BE2C (cell line): Measurements from ENCODE around the gene CDH7.

Experiments
- DNase-seq: peaks from one replicate; pipeline ENCODE4 v3.0.0-alpha.2; 2020
- H3K27me3 ChIP-seq: fragments of 250-450 bp; sonication (Bioruptor Pico); 2 replicates; pipeline ENCODE4 v1.5.1; 2020; ENCODE audit warnings: mild to moderate bottlenecking
- H3K36me3 ChIP-seq: fragments of 250-450 bp; sonication (Bioruptor Pico); 2 replicates; pipeline ENCODE4 v1.5.1; 2020; ENCODE audit warnings: mild to moderate bottlenecking
- H3K4me1 ChIP-seq: fragments of 250-450 bp; sonication (Bioruptor Pico); 2 replicates; pipeline ENCODE4 v1.5.1; 2020
- H3K4me3 ChIP-seq: 2 replicates; pipeline ENCODE4 v1.5.1; 2011; ENCODE audit warnings: low read depth, low read length
- H3K9me3 ChIP-seq: fragments of 250-450 bp; sonication (Bioruptor Pico); 2 replicates; pipeline ENCODE4 v1.5.1; 2020
- CTCF ChIP-seq: IDR thresholded peaks from 2 replicates; pipeline ENCODE4 v1.5.1; 2012; ENCODE audit warnings: mild to moderate bottlenecking, low read depth, low read length

Gene CDH7

GRCh38 chr18:65811307-65811706 is 60.5 kb downstream of the CDH7 start:
- Histone ChIP-seq H3K4me1 (no peaks in the 10 kb centered on the region), H3K27me3 (no peaks in the 10 kb centered on the region), H3K4me3 (no peak overlapping the region), H3K36me3 (no peaks in the 10 kb centered on the region), H3K9me3 (no peaks in the 10 kb centered on the region)
- TF ChIP-seq CTCF = no peak
- no peak for DNase-seq

- TF ChIP-seq CTCF = no peak
- no peak for DNase-seq
- Histone ChIP-seq H3K4me1 (no peaks in the 10 kb centered on the region), H3K4me3 (no peak overlapping the region), H3K27me3 (no peaks in the 10 kb centered on the region), H3K36me3 (no peaks in the 10 kb centered on the region), H3K9me3 (no peaks in the 10 kb centered on the region)
These were observed 64.7 kb downstream of the CDH7 start for GRCh38 chr18:65815506-65815905.

- no peak for TF ChIP-seq CTCF
- no peaks in the 10 kb centered on the region for H3K9me3 ChIP-seq
- no peak for DNase-seq
These were observed 66.4 kb downstream of the CDH7 start for GRCh38 chr18:65817178-65817577.

GRCh38 chr18:65821911-65822310 is 71.1 kb downstream of the CDH7 start:
- H3K9me3 ChIP-seq = no peaks in the 10 kb centered on the region
- no peaks in the 10 kb centered on the region for H3K36me3 ChIP-seq
- H3K4me3 ChIP-seq = no peak overlapping the region
- TF ChIP-seq CTCF = no peak
- H3K4me1 ChIP-seq = no peaks in the 10 kb centered on the region
- no peak for DNase-seq
- no peaks in the 10 kb centered on the region for H3K27me3 ChIP-seq

More at GRCh38 chr18:65817178-65817577, 66.4 kb downstream of the CDH7 start:
- no peaks in the 10 kb centered on the region for H3K27me3 ChIP-seq
- no peaks in the 10 kb centered on the region for H3K4me1 ChIP-seq
- no peaks in the 10 kb centered on the region for H3K36me3 ChIP-seq
- no peak overlapping the region for H3K4me3 ChIP-seq

- TF ChIP-seq CTCF = no peak
- no peak for DNase-seq
- no peaks in the 10 kb centered on the region for H3K9me3 ChIP-seq
- H3K4me1 ChIP-seq = no peaks in the 10 kb centered on the region
- no peaks in the 10 kb centered on the region for H3K36me3 ChIP-seq
- no peak overlapping the region for H3K4me3 ChIP-seq
- no peaks in the 10 kb centered on the region for H3K27me3 ChIP-seq
These were observed 72.0 kb downstream of the CDH7 start for GRCh38 chr18:65822826-65823225.

GRCh38 chr18:65827444-65827843 is 76.6 kb downstream of the CDH7 start:
- Histone ChIP-seq H3K4me3 (no peak overlapping the region), H3K36me3 (no peaks in the 10 kb centered on the region), H3K27me3 (no peaks in the 10 kb centered on the region), H3K9me3 (no peaks in the 10 kb centered on the region), H3K4me1 (no peaks in the 10 kb centered on the region)
- DNase-seq = no peak
- no peak for TF ChIP-seq CTCF
